Measurements from ENCODE around the gene FOXC1. TPM values are rescaled to one million over a fixed set of nuclear protein-coding genes. Genes with fewer than 3 reads are reported as not detected.

FOXC1 gene
- total and polyA plus RNA-seq, 2 experiments from 2014 or later = 3.3 to 11.1 TPM

DNA sequence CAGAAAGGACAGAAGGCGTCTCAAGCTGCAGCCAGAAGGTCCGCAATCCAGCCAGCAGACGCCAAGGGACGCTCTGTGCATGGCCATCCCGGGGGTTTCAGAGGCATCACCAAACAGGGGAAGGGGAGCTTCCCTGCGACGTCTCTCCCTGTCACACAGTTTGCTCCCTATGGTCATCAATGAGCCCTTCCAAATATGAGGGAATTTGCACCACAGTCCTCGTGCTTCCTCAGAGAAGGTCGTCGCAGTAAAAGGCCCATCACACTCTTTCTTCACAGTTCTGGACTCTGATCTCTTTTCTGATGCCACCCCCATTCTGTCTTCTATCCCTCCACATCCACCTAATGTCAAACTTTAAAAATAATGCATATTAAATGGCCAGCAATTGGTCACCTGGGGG, 10.2 kb upstream of the FOXC1 start:
- WGBS, 2 experiments (ENCODE audit: low coverage in 1 of 2, low lambda C conversion rate in 2 of 2, missing lambda C conversion rate in 2 of 2) = 90 to 91% methylated on average over 10 of the region's 10 CpGs
- Histone ChIP-seq H2AFZ (no peak overlapping the region), H3K4me3 (no peak overlapping the region), H3K27ac (no peak overlapping the region), H3K9ac (no peak overlapping the region), H4K20me1 (ENCODE audit: insufficient read depth) (no peaks in the 10 kb centered on the region), H3K4me1 (ENCODE audit: insufficient read depth) (peaks cover 3% of the 10 kb centered on the region; the same call in 1 of the 2 replicates), H3F3A (ENCODE audit: insufficient read depth) (no peaks in the 10 kb centered on the region), H3K27me3 (replicated peaks; ENCODE audit: insufficient read depth) (peaks cover 21% of the 10 kb centered on the region), H3K9me3 (ENCODE audit: low read depth) (no peaks in the 10 kb centered on the region), H3K9me2 (ENCODE audit: insufficient read depth) (no peaks in the 10 kb centered on the region), H3K4me2 (ENCODE audit: unreplicated experiment) (no peak overlapping the region), H3K36me3 (ENCODE audit: low read depth) (no peaks in the 10 kb centered on the region), H3K79me2 (ENCODE audit: insufficient read depth) (no peaks in the 10 kb centered on the region)
- no peak for DNase-seq
- in situ Hi-C loops (cut with MboI) = loop anchor here (10.0 to 25.0 kb wide), 3 partner anchors 755 to 1038 kb away; no protein-coding TSS in a partner anchor
- TF ChIP-seq EZH2phosphoT487 (IDR thresholded peaks at IDR 0.05; ENCODE audit: insufficient read depth, low read depth) (no peak), EZH2 (IDR thresholded peaks at IDR 0.05; ENCODE audit: insufficient read depth, poor library complexity, severe bottlenecking) (no peak)

DNA sequence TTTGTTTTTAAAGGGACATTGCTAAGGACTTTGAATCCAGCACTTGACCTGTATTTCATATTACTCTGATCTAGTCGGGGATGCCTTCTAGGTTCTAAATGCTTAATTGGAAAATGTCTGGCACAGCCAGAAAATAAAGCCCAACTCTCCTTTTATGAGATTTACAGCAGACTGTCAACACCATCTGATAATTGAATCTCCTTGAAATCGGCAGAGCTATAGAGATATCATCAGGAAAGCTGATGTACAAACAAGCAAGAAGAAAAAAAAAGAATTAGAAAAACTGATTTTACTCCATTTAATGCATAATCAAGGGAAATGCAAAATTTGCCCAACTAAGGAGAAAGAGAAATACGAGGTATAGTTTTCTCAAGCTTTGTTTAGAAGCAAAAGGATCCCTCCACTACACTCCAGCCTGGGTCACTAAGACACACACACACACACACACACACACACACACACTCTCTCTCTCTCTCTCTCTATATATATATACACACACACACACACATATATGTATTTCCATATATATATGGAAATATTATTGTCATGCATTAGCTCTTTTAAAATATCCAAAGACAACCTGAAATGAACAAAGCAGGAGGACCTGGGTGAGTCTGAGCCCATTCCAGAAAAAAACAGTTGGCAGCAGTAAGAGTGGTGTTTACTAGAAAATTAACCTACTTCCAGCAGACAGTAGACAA, 9.5 kb upstream of the FOXC1 start:
- Histone ChIP-seq H3K4me1 (ENCODE audit: insufficient read depth) (peaks cover 3% of the 10 kb centered on the region; the same call in 1 of the 2 replicates), H2AFZ (no peak overlapping the region), H4K20me1 (ENCODE audit: insufficient read depth) (no peaks in the 10 kb centered on the region), H3K4me2 (ENCODE audit: unreplicated experiment) (no peak overlapping the region), H3K9me3 (ENCODE audit: low read depth) (no peaks in the 10 kb centered on the region), H3K9me2 (ENCODE audit: insufficient read depth) (no peaks in the 10 kb centered on the region), H3K27ac (no peak overlapping the region), H3K9ac (no peak overlapping the region), H3F3A (ENCODE audit: insufficient read depth) (no peaks in the 10 kb centered on the region), H3K36me3 (ENCODE audit: low read depth) (no peaks in the 10 kb centered on the region), H3K79me2 (ENCODE audit: insufficient read depth) (no peaks in the 10 kb centered on the region), H3K27me3 (replicated peaks; ENCODE audit: insufficient read depth) (peaks cover 28% of the 10 kb centered on the region), H3K4me3 (no peak overlapping the region)
- in situ Hi-C loops (cut with MboI) = loop anchor here (10.0 kb wide), 1 partner anchor 505 kb away; no protein-coding TSS in a partner anchor
- DNase-seq = no peak
- 87% methylated on average over 3 of the region's 3 CpGs for WGBS, 2 experiments (ENCODE audit: low coverage in 1 of 2, low lambda C conversion rate in 2 of 2, missing lambda C conversion rate in 2 of 2)
- TF ChIP-seq EZH2phosphoT487 (IDR thresholded peaks at IDR 0.05; ENCODE audit: insufficient read depth, low read depth) (no peak), EZH2 (IDR thresholded peaks at IDR 0.05; ENCODE audit: insufficient read depth, poor library complexity, severe bottlenecking) (no peak)

DNA sequence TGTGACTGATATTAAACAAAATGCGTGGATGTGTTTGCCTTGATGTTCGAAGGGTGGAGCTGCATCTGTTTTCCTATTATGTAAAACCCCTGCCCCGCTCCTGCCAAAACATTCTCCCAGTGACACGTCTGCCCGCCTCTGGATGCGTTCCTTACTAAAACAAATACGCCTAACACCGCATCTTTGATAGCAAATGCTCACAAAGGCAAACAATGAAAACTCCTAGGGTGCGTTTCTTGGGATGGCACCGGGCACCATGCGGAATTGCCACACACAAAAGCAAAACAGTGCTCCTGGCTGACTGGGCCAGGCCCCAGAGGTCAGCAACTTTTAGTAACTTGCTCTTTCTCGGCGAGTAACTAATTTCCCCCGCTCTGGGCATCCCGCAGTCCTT, 9.0 kb upstream of the FOXC1 start:
- no peak for DNase-seq
- Histone ChIP-seq H3F3A (ENCODE audit: insufficient read depth) (no peaks in the 10 kb centered on the region), H3K36me3 (ENCODE audit: low read depth) (no peaks in the 10 kb centered on the region), H3K9ac (no peak overlapping the region), H3K27ac (no peak overlapping the region), H3K79me2 (ENCODE audit: insufficient read depth) (no peaks in the 10 kb centered on the region), H4K20me1 (ENCODE audit: insufficient read depth) (no peaks in the 10 kb centered on the region), H3K9me2 (ENCODE audit: insufficient read depth) (no peaks in the 10 kb centered on the region), H2AFZ (no peak overlapping the region), H3K4me1 (ENCODE audit: insufficient read depth) (peaks cover 3% of the 10 kb centered on the region; the same call in 1 of the 2 replicates), H3K4me2 (ENCODE audit: unreplicated experiment) (no peak overlapping the region), H3K4me3 (no peak overlapping the region), H3K27me3 (replicated peaks; ENCODE audit: insufficient read depth) (peaks cover 31% of the 10 kb centered on the region), H3K9me3 (ENCODE audit: low read depth) (no peaks in the 10 kb centered on the region)
- TF ChIP-seq EZH2 (IDR thresholded peaks at IDR 0.05; ENCODE audit: insufficient read depth, poor library complexity, severe bottlenecking) = no peak
- no peak for TF ChIP-seq EZH2phosphoT487 (IDR thresholded peaks at IDR 0.05; ENCODE audit: insufficient read depth, low read depth)
- in situ Hi-C loops (cut with MboI) = loop anchor here (10.0 kb wide), 1 partner anchor 504 kb away; no protein-coding TSS in a partner anchor
- WGBS, 2 experiments (ENCODE audit: low coverage in 1 of 2, low lambda C conversion rate in 2 of 2, missing lambda C conversion rate in 2 of 2) = 68 to 69% methylated on average over 15 of the region's 15 CpGs

DNA sequence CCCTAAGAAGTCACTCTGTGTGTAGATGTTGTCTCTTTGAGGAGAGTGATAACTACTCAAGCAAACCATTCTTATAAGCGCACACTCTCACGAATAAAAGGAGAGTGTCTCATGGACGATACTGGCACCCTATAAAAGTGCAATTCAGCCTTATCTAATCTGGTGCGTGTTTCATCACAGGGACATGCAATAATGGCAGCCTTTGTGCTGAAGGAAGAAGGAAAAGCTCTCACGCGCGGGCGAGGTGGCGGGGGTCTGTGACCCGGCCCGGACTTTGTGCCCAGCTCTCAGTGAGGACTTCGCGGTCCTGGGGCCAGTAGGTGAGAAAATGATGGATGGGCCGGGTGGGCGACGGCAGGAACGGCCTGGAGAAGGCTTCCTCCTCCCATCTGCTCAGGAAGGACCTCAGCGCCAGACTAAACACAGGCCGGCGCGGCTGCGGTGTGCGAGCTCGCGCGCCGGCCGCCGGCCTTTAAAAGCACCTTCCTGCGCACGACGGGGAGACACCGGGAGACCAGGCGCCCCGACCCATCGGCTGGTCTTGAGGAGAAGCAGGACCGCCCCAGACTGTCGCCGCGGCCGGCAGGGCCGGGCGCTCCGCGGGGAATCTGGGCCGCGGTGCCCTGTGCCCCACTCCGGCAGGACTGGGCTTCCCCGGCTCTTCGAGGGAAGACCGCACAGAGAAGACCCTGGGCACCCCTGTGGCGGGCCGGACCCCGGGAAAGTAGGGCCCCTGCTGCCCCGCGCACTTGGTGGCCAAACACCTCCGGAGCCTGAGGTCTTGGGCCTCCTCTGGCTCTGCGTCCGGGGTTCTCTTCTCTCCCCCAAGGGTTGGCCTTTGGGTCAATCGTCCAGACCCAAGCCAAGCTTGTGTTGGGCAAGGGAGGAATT, 8.3 kb upstream of the FOXC1 start:
- no peaks in the 10 kb centered on the region for H3K79me2 ChIP-seq (ENCODE audit: insufficient read depth)
- H3K9me3 ChIP-seq (ENCODE audit: low read depth) = no peaks in the 10 kb centered on the region
- in situ Hi-C loops (cut with MboI) = loop anchor here (10.0 kb wide), 1 partner anchor 503 kb away; no protein-coding TSS in a partner anchor
- WGBS, 2 experiments (ENCODE audit: low coverage in 1 of 2, low lambda C conversion rate in 2 of 2, missing lambda C conversion rate in 2 of 2) = 45 to 46% methylated on average over 39 to 40 of the region's 60 CpGs
- H3K27ac ChIP-seq = no peak overlapping the region
- H3K4me2 ChIP-seq (ENCODE audit: unreplicated experiment) = no peak overlapping the region
- H3K27me3 ChIP-seq (replicated peaks; ENCODE audit: insufficient read depth) = peaks cover 38% of the 10 kb centered on the region
- no peaks in the 10 kb centered on the region for H3K9me2 ChIP-seq (ENCODE audit: insufficient read depth)
- H3F3A ChIP-seq (ENCODE audit: insufficient read depth) = no peaks in the 10 kb centered on the region
- TF ChIP-seq EZH2 (IDR thresholded peaks at IDR 0.05; ENCODE audit: insufficient read depth, poor library complexity, severe bottlenecking) (no peak), EZH2phosphoT487 (IDR thresholded peaks at IDR 0.05; ENCODE audit: insufficient read depth, low read depth) (no peak)
- no peaks in the 10 kb centered on the region for H3K36me3 ChIP-seq (ENCODE audit: low read depth)
- no peak overlapping the region for H3K9ac ChIP-seq
- H3K4me3 ChIP-seq = no peak overlapping the region
- H4K20me1 ChIP-seq (ENCODE audit: insufficient read depth) = no peaks in the 10 kb centered on the region
- peaks cover 3% of the 10 kb centered on the region; the same call in 1 of the 2 replicates for H3K4me1 ChIP-seq (ENCODE audit: insufficient read depth)
- DNase-seq = no peak
- no peak overlapping the region for H2AFZ ChIP-seq
